ENCODE data around the gene PARVB. TPM values are rescaled to one million over a fixed set of nuclear protein-coding genes. Genes with fewer than 3 reads are reported as not detected.

PARVB gene
- polyA plus RNA-seq, 1 experiment, result 49.5 TPM

DNA sequence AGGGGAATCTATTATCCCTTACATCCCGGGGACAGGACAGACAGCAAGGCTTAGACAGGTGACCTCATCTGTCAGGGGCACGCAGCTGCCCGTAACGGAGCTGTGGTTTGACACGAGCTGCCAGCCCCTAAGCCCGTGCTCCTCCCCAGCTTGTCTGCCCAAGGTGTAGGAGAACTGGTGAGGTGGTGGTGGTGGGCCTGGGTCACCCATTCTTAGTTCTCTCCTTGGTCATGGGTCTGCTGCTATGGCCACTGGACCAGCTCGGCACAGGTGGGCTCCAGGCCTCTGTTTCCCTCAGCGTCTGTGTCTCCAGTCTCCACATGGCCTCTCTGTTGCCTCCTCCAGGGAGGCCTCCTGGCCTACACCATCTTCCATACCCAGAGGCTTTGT is 162.0 kb downstream of the PARVB start:
- Histone ChIP-seq H3K4me3 (ENCODE audit: low read depth, low read length) (no peak overlapping the region), H3K9me3 (ENCODE audit: control insufficient read depth, insufficient read depth, low read length) (no peaks in the 10 kb centered on the region), H3K27ac (ENCODE audit: low read depth, low read length) (no peak overlapping the region), H3K27me3 (ENCODE audit: control insufficient read depth, insufficient read depth, low read length) (peaks cover 20% of the 10 kb centered on the region)
- DNase-seq (ENCODE audit: low read depth, low spot score), result no peak
- ChIA-PET POLR2A (no interaction called here), CTCF (no interaction called here)
- TF ChIP-seq, protein P1, sequence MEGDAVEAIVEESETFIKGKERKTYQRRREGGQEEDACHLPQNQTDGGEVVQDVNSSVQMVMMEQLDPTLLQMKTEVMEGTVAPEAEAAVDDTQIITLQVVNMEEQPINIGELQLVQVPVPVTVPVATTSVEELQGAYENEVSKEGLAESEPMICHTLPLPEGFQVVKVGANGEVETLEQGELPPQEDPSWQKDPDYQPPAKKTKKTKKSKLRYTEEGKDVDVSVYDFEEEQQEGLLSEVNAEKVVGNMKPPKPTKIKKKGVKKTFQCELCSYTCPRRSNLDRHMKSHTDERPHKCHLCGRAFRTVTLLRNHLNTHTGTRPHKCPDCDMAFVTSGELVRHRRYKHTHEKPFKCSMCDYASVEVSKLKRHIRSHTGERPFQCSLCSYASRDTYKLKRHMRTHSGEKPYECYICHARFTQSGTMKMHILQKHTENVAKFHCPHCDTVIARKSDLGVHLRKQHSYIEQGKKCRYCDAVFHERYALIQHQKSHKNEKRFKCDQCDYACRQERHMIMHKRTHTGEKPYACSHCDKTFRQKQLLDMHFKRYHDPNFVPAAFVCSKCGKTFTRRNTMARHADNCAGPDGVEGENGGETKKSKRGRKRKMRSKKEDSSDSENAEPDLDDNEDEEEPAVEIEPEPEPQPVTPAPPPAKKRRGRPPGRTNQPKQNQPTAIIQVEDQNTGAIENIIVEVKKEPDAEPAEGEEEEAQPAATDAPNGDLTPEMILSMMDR (IDR thresholded peaks at IDR 0.05; ENCODE audit: low read depth, low read length), result no peak

DNA sequence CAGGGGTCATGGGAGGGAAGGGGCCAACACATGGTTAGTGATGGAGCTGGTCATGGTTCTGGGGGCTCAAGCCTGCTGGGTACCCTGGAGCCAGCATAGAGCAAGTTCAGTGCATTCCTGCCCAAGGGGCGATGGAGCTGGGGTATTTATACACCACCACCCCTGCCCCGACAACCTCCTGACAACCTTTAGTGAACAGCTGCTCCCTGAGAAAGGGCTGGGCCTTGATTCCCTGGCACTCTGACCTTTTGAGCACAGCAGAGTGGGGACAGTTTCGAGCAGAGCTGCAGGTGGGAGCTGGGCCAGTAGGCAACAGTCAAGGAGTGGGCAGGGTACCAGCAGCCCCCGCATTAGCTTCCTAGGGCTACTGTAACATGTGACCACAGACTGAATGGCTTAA is 162.6 kb downstream of the PARVB start:
- ChIA-PET CTCF (no interaction called here), POLR2A (no interaction called here)
- Histone ChIP-seq H3K27ac (ENCODE audit: low read depth, low read length) (no peak overlapping the region), H3K9me3 (ENCODE audit: control insufficient read depth, insufficient read depth, low read length) (no peaks in the 10 kb centered on the region), H3K27me3 (ENCODE audit: control insufficient read depth, insufficient read depth, low read length) (peaks cover 20% of the 10 kb centered on the region), H3K4me3 (ENCODE audit: low read depth, low read length) (no peak overlapping the region)
- TF ChIP-seq, protein P1 (IDR thresholded peaks at IDR 0.05; ENCODE audit: low read depth, low read length), result no peak
- DNase-seq (ENCODE audit: low read depth, low spot score), result no peak

DNA sequence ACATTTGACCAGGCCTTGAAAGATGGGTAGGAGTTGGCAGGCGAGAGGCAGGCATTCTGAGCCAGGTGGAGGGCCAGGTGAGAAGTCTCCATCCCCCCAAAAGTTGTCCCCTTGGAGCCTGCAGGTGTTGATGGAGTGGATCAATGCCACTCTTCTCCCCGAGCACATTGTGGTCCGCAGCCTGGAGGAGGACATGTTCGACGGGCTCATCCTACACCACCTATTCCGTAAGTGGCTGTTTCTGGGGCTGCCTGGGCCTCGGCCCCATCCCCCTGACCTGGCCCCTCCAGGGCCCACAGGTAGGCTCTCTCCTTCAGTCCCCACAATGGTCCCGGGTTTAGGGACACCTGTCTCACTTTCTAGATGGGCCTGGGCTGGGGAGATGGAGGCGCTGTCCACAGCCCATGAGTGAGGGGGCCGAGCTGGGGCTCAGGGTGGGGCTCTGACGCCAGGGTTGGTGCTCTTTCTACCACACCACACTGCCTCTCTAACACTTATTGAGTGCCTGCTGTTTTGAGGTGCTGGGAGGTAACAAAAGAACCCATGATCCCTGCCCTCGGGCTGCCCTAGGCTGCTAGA is 163.6 kb downstream of the PARVB start:
- peaks cover 20% of the 10 kb centered on the region for H3K27me3 ChIP-seq (ENCODE audit: control insufficient read depth, insufficient read depth, low read length)
- ChIA-PET CTCF (no interaction called here), POLR2A (no interaction called here)
- DNase-seq (ENCODE audit: low read depth, low spot score), result no peak
- no peak overlapping the region for H3K4me3 ChIP-seq (ENCODE audit: low read depth, low read length)
- peaks cover 6% of the 10 kb centered on the region; the same call in 1 of the 2 replicates for H3K9me3 ChIP-seq (ENCODE audit: control insufficient read depth, insufficient read depth, low read length)
- TF ChIP-seq, protein P1 (IDR thresholded peaks at IDR 0.05; ENCODE audit: low read depth, low read length), result no peak
- no peak overlapping the region for H3K27ac ChIP-seq (ENCODE audit: low read depth, low read length)

DNA sequence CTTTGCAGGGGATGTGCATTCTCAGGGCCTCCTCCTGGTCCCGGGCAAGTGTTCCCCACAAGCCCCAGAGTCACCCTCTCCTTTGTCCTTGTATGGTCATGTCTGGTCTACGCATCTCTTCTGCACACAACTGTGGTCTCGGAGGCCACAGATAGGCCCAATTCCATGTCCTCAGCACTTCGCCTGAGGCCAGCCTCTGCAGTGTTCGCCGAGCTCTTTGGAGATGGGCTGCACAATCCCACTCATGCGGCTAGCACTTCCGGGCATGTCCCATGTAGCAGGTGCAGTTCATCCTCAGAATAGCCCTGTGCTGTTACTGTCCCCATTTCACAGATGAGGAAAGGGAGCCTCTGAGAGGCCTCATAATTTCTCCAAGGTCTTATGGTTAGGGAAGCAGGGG is 164.2 kb downstream of the PARVB start:
- H3K4me3 ChIP-seq (ENCODE audit: low read depth, low read length), result no peak overlapping the region
- TF ChIP-seq, protein P1 (IDR thresholded peaks at IDR 0.05; ENCODE audit: low read depth, low read length), result no peak
- ChIA-PET POLR2A (no interaction called here), CTCF (no interaction called here)
- no peak for DNase-seq (ENCODE audit: low read depth, low spot score)
- H3K27ac ChIP-seq (ENCODE audit: low read depth, low read length), result no peak overlapping the region
- peaks cover 20% of the 10 kb centered on the region for H3K27me3 ChIP-seq (ENCODE audit: control insufficient read depth, insufficient read depth, low read length)
- peaks cover 7% of the 10 kb centered on the region; the same call in 1 of the 2 replicates for H3K9me3 ChIP-seq (ENCODE audit: control insufficient read depth, insufficient read depth, low read length)

DNA sequence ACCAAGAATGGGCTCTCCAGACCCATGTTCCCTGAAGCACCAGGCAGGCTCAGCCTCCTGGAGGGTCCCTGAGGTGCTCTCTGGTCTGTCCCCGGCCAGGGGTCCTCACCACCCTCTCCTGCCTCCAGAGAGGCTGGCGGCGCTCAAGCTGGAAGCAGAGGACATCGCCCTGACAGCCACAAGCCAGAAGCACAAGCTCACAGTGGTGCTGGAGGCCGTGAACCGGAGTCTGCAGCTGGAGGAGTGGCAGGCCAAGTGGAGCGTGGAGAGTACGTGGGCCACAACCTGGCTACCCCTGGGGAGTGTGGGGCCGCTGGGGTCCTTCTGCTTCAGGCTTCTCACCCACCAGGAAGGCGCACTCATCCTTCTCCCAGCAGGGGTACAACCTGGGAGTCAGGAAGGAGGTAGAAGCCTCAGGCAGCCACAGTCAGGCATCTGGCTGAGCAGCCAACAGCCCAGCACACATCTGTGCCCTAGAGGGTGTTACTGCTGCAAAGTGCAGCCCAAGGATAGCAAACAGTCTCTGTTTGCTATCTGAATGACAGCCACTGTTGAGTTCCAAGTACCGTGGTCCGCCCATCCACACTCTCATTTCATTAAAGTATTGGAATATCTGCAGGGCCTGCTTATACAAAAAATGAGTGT is 165.0 kb downstream of the PARVB start:
- ChIA-PET POLR2A (no interaction called here), CTCF (no interaction called here)
- Histone ChIP-seq H3K9me3 (ENCODE audit: control insufficient read depth, insufficient read depth, low read length) (peaks cover 7% of the 10 kb centered on the region; the same call in 1 of the 2 replicates), H3K27me3 (ENCODE audit: control insufficient read depth, insufficient read depth, low read length) (peaks cover 17% of the 10 kb centered on the region), H3K27ac (ENCODE audit: low read depth, low read length) (no peak overlapping the region), H3K4me3 (ENCODE audit: low read depth, low read length) (no peak overlapping the region)
- DNase-seq (ENCODE audit: low read depth, low spot score), result no peak
- TF ChIP-seq, protein P1 (IDR thresholded peaks at IDR 0.05; ENCODE audit: low read depth, low read length), result no peak

Data from AG04450 (cell line).